NCI-H1092 (cell line): Measurements from ENCODE around the gene PTK7.
A peak's percentile ranks its signal among the peaks of the same experiment; 100 is the strongest.
"Not testable (repeated sequence)": the region's sequence is repeated elsewhere in the genome, so short reads cannot be mapped to it uniquely, and the experiment has no call there.

Source experiments
- DNase-seq: peaks from one replicate; lab custom pipeline; 2025; lab: John Stamatoyannopoulos, UW

Gene PTK7

GRCh38 chr6:43075670-43076463 is at the start of gene PTK7:
Gene PTK7 (plus strand): TSS chr6:43076314. CDS start chr6:43076489, 175 bp downstream.
- DNase-seq = peak; percentile 87

- DNase-seq = no peak
Observed at GRCh38 chr6:43026365-43026764, 49.7 kb upstream of the PTK7 start.

DNA sequence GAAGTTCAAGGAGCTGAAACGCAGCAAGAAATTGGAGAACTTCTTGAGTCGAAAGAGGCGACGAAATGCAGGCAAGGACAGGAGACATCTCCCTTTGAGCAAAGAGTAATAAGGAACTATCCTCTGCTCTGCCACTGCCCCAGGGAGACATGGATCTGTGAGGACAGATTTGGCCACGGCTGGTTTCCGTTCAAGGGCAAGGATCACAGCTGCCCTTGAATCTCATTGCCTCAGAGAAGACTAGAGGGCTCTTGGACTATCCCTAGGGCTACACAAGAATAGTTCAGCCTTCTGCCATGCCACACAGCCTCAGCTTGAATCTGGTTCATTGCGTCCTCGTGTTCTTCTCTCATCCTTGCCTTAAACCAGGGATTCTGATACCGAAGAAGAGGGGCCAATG is 47.0 kb upstream of the PTK7 start:
- no peak for DNase-seq

- no peak for DNase-seq
Observed at GRCh38 chr6:43032326-43032725, 43.8 kb upstream of the PTK7 start.

DNA sequence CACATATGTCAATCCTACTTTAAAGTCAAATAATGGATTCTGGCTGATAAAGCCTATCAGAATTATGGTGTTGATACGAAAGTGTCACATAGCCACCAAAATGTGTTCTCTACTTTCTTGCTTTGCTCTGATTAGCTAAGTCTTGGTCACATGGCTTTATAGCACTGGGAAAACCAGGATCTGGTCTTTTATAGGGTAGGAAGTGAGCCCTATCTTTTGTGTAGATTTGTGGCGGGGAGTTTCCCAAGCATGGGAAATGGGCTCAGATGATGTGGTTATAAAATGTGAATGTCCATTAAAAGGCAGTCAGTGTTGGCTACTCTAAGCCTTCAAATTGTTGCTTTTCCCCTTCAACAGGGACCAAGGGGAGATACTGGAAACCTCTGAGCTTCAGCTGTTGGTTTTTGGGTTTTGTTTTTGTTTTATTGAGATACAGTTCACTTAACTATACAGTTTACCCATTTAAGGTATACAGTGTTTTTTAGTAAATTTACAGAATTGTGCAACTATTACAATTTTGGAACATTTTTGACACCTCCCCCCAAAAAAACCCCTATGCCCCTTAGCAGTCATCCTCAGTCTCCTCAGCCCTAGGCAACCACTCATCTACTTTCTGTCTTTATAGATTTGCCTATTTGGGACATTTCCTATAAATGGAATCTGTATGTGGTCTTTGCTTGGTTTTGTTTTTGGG is 42.5 kb upstream of the PTK7 start:
- DNase-seq = no peak

GRCh38 chr6:43034190-43034525 is 42.0 kb upstream of the PTK7 start:
- no peak for DNase-seq

DNA sequence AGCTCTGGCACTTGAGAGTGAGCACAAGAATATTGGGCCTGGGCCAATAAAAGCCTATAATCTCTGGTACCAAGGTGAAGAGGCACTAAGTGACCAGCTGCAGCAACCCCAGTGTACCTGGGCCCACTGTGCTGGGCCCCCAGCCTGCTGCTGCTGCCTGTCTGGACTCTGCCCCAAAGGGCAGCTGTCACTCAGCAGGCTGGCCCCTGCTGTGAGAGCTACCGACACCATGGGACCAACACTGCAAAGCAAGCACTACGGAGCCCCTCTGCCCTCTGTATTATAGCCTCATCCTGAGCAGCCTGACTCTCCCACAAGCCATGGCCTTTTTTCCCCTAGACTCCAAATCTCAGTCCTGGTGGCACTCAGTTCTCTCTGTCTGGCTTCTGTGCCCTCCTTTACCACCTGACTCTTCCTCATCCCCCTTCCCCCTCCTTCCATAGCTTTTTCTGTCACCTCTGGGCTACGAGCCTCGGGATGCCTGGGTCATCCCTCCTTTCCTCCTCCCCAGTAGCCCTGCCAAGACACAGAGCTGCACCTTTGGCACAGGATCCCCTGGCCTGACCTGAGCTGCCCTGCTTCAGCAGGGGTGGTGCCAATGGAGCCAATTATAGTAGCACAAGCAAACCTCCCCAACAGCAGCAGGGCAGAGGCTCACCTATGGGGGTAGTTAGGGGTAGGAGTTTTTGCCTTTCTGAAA is 40.5 kb upstream of the PTK7 start:
- DNase-seq = no peak

GRCh38 chr6:43036712-43037111 is 39.4 kb upstream of the PTK7 start:
- no peak for DNase-seq

- DNase-seq = no peak
Observed at GRCh38 chr6:43037197-43037596, 38.9 kb upstream of the PTK7 start.

- DNase-seq = no peak
Observed at GRCh38 chr6:43037706-43038105, 38.4 kb upstream of the PTK7 start.

- DNase-seq = no peak
Observed at GRCh38 chr6:43038727-43039126, 37.4 kb upstream of the PTK7 start.

DNA sequence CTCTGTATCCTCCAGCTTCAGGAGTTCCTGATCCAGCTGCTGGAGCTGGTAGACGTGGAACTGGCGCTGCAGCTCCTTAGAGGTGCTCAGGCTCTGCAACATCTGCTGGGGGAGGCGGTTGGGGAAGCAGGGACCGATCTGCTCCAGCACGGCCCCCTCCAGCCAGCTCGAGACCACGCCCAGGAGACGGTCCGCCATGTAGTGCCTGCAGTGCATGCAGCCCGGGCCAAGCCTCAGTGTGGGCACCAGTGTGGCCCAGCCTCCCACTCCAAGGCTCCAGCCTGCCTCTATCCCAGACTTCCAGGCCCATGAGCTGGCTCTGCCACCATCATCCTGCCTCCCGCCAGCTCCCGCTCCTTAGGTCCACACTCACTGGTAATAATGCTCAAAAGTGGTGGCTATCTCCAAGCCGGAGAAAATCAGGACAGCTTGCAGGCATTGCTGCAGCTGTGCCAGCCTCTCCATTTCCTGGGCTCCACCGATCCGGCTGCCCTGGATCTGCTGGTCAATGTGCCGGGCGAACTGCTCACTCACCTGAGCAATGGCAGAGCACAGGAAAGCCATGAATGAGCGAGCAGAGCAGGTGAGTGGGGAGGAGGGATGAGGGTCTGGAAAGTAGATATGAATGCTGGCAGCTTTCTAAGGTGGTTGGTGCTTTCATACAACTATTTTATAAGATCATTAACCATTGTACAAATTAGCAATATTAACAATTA is 35.4 kb upstream of the PTK7 start:
- no peak for DNase-seq

DNA sequence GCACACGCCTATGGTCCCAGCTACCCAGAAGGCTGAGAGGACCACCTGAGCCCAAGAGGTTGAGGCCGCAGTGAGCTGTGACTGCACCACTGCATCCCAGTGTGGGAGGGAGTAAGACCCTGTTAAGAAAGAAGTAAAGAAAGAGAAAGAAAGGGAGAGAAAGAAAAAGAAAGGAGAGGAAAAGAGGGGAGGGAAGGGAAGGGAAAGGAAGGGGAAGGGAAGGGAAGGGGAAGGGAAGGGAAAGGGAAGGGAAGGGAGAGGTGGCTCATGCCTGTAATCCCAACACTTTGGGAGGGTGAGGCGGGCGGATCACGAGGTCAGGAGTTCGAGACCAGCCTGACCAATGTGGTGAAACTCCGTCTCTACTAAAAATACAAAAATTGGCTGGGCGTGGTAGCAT is 34.6 kb upstream of the PTK7 start:
- DNase-seq = not testable (repeated sequence)

- no peak for DNase-seq
Observed at GRCh38 chr6:43043310-43043709, 32.8 kb upstream of the PTK7 start.

GRCh38 chr6:43045371-43045930 is 30.7 kb upstream of the PTK7 start:
- no peak for DNase-seq

- no peak for DNase-seq
Observed at GRCh38 chr6:43047998-43048397, 28.1 kb upstream of the PTK7 start.

DNA sequence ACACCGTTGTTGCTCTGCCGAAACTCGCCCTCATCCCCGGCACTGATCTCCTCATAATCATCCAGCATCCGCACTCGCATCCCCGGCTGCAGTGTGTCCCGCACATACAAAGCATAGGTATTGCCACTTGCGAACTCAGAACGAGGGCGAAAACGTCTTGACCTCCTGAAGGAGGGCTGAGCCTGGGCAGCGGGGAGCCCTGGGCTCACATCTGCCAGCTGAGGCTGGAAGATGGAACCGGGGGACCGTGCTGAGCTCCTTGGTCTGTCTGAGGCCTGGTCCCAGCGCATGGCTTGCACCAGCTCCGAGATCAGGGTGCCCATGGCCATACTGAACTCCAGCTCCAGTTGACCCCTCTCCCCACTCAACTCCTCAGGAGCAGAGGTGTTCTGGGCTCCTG is 25.1 kb upstream of the PTK7 start:
- no peak for DNase-seq

- DNase-seq = no peak
Observed at GRCh38 chr6:43052225-43052841, 23.8 kb upstream of the PTK7 start.

DNA sequence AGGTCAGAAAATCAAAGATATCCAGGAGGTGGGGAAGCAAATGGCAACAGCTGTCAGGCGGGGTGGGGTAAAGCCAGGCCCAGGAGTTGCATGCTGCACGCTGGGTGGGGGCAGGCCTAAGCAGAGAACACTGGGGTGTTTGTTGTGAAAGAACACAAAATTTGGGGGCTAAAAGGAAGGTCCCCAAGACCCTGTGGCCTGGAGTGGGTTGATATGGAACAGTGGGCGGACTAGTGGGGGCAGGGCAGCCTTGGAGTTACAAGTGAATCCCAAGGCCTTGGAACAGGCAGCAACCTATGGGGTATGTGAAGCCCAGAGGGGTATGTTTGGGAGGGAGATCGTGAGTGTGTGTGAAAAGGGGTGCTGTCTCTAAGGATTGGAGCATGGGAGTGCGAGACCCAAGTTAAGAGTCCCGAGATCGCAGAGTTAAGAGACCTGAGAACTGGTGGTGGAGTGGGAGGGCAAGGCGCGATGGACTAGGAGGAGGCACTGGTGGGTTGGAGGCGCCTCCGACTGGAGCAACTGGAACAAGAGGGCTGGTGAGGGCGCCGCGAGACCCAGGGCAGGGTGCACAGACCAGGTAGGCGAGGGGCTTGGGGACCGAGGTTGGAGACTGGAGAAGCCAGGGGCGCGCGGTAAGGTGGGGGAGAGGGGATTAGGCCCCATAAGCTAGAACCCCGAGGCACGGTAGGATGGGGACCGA is 23.1 kb upstream of the PTK7 start:
- DNase-seq = no peak

- peak; percentile 88 for DNase-seq
Observed at GRCh38 chr6:43053545-43054205, 22.4 kb upstream of the PTK7 start, which contains the start of gene CUL7. Gene CUL7 (minus strand): TSS chr6:43053851. CDS start chr6:43052788, 1,063 bp downstream.
